ENCODE results near the gene LHCGR. TPM values are rescaled to one million over a fixed set of nuclear protein-coding genes. Genes with fewer than 3 reads are reported as not detected.
A peak's percentile ranks its signal among the peaks of the same experiment; 100 is the strongest.

The LHCGR gene
- total and polyA plus RNA-seq, 2 experiments from 2014 or later, result 0.23 TPM; not detected in 1

DNA sequence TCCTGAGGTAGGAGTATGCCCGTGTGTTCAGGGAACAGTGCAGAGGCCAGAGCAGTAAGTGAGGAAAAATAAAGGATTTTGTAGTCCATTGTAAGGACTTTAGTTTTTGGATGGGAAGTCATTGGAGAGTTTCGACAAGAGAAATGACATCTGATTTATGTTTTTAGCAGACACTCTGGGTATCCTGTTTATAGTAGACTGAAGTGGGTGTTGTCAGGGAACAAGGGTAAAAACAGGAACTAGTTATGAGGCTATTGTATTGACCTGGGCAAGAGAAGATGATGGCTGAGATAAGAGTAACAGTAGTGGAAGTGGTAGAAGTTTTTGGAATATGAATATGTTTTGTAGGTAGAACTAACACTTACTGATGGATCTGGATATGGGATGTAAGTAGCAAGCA, 78.1 kb downstream of the LHCGR start:
- Histone ChIP-seq H3K4me3 (no peak overlapping the region), H2AFZ (no peak overlapping the region), H3K9me3 (ENCODE audit: low read depth) (no peaks in the 10 kb centered on the region), H3K4me1 (ENCODE audit: insufficient read depth) (no peaks in the 10 kb centered on the region), H4K20me1 (ENCODE audit: insufficient read depth, poor library complexity, severe bottlenecking) (no peaks in the 10 kb centered on the region), H3K36me3 (replicated peaks; ENCODE audit: insufficient read depth, low read depth) (no peaks in the 10 kb centered on the region), H3K27me3 (no peaks in the 10 kb centered on the region), H3K9me2 (replicated peaks; ENCODE audit: insufficient read depth) (no peaks in the 10 kb centered on the region), H3K4me2 (no peak overlapping the region), H3K27ac (no peak overlapping the region), H3K79me2 (no peaks in the 10 kb centered on the region)
- no peak for DNase-seq (ENCODE audit: low spot score)
- WGBS (ENCODE audit: low lambda C conversion rate, missing lambda C conversion rate), result 58% methylated on average over 2 of the region's 2 CpGs
- TF ChIP-seq CTCF (IDR thresholded peaks at IDR 0.05; ENCODE audit: poor library complexity) (no peak), EZH2 (IDR thresholded peaks at IDR 0.05; ENCODE audit: borderline replicate concordance) (no peak), EZH2phosphoT487 (IDR thresholded peaks at IDR 0.05; ENCODE audit: low read depth, severe bottlenecking, unreplicated experiment) (no peak)

DNA sequence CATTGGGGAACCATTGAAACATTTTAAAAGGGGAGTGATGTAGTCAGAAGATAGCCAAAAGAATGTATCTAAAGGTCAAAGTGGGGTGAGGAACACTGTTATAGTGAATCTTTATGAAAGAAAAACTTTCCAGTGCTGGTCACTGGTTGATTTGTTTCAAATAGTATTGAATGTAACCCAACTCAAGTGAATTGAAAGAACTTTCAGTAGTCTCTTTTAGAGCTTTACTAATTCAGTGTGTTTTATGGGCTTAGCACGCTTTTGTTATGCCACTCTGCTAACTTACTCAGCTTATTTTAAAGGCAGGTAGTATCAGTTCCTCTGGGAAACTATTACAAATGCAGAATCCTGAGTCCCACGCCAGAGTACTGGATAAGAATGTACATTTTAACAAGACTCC, 80.6 kb downstream of the LHCGR start:
- Histone ChIP-seq H3K27ac (no peak overlapping the region), H3K36me3 (replicated peaks; ENCODE audit: insufficient read depth, low read depth) (no peaks in the 10 kb centered on the region), H3K4me1 (ENCODE audit: insufficient read depth) (no peaks in the 10 kb centered on the region), H3K4me3 (no peak overlapping the region), H3K9me2 (replicated peaks; ENCODE audit: insufficient read depth) (no peaks in the 10 kb centered on the region), H3K9me3 (ENCODE audit: low read depth) (no peaks in the 10 kb centered on the region), H2AFZ (no peak overlapping the region), H4K20me1 (ENCODE audit: insufficient read depth, poor library complexity, severe bottlenecking) (no peaks in the 10 kb centered on the region), H3K27me3 (no peaks in the 10 kb centered on the region), H3K79me2 (no peaks in the 10 kb centered on the region), H3K4me2 (no peak overlapping the region)
- DNase-seq (ENCODE audit: low spot score), result no peak
- 53% methylated on average over 2 of the region's 2 CpGs for WGBS (ENCODE audit: low lambda C conversion rate, missing lambda C conversion rate)
- no peak for TF ChIP-seq CTCF (IDR thresholded peaks at IDR 0.05; ENCODE audit: poor library complexity)
- no peak for TF ChIP-seq EZH2phosphoT487 (IDR thresholded peaks at IDR 0.05; ENCODE audit: low read depth, severe bottlenecking, unreplicated experiment)
- no peak for TF ChIP-seq EZH2 (IDR thresholded peaks at IDR 0.05; ENCODE audit: borderline replicate concordance)

DNA sequence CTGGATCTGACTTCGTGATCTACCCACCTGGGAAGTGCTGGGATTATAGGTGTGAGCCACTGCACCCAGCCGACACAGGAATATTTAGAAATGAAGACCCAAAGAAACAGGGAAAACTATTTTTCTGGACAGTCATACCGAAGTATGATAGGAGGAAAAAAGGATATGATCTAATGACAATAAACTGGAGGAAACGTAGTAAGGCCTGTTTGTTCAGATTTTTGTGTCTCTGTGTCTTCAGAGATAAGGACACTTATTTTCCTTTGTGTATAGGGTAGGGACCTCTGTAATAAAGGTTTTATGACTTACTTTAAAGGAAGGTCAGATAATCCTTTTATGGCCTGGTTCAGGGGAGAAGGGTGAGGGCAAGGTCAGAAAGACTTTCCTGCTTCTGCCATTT, 81.9 kb downstream of the LHCGR start:
- Histone ChIP-seq H3K4me1 (ENCODE audit: insufficient read depth) (no peaks in the 10 kb centered on the region), H4K20me1 (ENCODE audit: insufficient read depth, poor library complexity, severe bottlenecking) (no peaks in the 10 kb centered on the region), H3K9me3 (ENCODE audit: low read depth) (no peaks in the 10 kb centered on the region), H3K27ac (peak overlapping the region; percentile 44), H2AFZ (no peak overlapping the region), H3K4me3 (no peak overlapping the region), H3K79me2 (no peaks in the 10 kb centered on the region), H3K4me2 (no peak overlapping the region), H3K27me3 (no peaks in the 10 kb centered on the region), H3K36me3 (replicated peaks; ENCODE audit: insufficient read depth, low read depth) (no peaks in the 10 kb centered on the region), H3K9me2 (replicated peaks; ENCODE audit: insufficient read depth) (no peaks in the 10 kb centered on the region)
- WGBS (ENCODE audit: low lambda C conversion rate, missing lambda C conversion rate), result 57% methylated on average over 4 of the region's 4 CpGs
- TF ChIP-seq CTCF (IDR thresholded peaks at IDR 0.05; ENCODE audit: poor library complexity), result no peak
- no peak for TF ChIP-seq EZH2phosphoT487 (IDR thresholded peaks at IDR 0.05; ENCODE audit: low read depth, severe bottlenecking, unreplicated experiment)
- TF ChIP-seq EZH2 (IDR thresholded peaks at IDR 0.05; ENCODE audit: borderline replicate concordance), result no peak
- no peak for DNase-seq (ENCODE audit: low spot score)

DNA sequence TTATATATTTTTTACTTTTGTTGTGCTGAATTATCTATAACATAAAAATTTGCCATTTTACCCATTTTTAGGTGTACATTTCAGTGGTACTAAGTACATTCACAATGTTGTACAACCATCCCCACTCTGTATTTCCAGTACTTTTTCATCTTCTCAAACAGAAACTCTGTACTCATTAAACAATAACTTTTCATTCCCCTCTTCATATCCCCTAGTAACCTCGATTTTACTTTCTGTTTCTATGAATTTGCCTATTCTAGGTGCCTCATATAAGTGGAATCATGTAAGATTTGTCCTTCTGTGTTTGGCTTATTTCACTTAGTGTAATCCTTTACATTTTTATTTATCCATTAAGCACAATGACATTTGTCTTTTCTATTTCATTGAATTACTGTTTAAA, 86.5 kb downstream of the LHCGR start:
- H3K27ac ChIP-seq, result no peak overlapping the region
- H3K4me2 ChIP-seq, result no peak overlapping the region
- DNase-seq (ENCODE audit: low spot score), result no peak
- no peak overlapping the region for H3K4me3 ChIP-seq
- H3K9me3 ChIP-seq (ENCODE audit: low read depth), result no peaks in the 10 kb centered on the region
- no peak overlapping the region for H2AFZ ChIP-seq
- no peaks in the 10 kb centered on the region for H3K9me2 ChIP-seq (replicated peaks; ENCODE audit: insufficient read depth)
- H3K36me3 ChIP-seq (replicated peaks; ENCODE audit: insufficient read depth, low read depth), result no peaks in the 10 kb centered on the region
- WGBS (ENCODE audit: low lambda C conversion rate, missing lambda C conversion rate), result 73% methylated on average over 1 of the region's 1 CpG
- no peaks in the 10 kb centered on the region for H4K20me1 ChIP-seq (ENCODE audit: insufficient read depth, poor library complexity, severe bottlenecking)
- TF ChIP-seq CTCF (IDR thresholded peaks at IDR 0.05; ENCODE audit: poor library complexity) (no peak), EZH2 (IDR thresholded peaks at IDR 0.05; ENCODE audit: borderline replicate concordance) (no peak), EZH2phosphoT487 (IDR thresholded peaks at IDR 0.05; ENCODE audit: low read depth, severe bottlenecking, unreplicated experiment) (no peak)
- no peaks in the 10 kb centered on the region for H3K79me2 ChIP-seq
- no peaks in the 10 kb centered on the region for H3K4me1 ChIP-seq (ENCODE audit: insufficient read depth)
- no peaks in the 10 kb centered on the region for H3K27me3 ChIP-seq

Data from hepatocyte (in vitro differentiated cells).